ENCODE results near the gene FOSB.

FOSB gene

DNA sequence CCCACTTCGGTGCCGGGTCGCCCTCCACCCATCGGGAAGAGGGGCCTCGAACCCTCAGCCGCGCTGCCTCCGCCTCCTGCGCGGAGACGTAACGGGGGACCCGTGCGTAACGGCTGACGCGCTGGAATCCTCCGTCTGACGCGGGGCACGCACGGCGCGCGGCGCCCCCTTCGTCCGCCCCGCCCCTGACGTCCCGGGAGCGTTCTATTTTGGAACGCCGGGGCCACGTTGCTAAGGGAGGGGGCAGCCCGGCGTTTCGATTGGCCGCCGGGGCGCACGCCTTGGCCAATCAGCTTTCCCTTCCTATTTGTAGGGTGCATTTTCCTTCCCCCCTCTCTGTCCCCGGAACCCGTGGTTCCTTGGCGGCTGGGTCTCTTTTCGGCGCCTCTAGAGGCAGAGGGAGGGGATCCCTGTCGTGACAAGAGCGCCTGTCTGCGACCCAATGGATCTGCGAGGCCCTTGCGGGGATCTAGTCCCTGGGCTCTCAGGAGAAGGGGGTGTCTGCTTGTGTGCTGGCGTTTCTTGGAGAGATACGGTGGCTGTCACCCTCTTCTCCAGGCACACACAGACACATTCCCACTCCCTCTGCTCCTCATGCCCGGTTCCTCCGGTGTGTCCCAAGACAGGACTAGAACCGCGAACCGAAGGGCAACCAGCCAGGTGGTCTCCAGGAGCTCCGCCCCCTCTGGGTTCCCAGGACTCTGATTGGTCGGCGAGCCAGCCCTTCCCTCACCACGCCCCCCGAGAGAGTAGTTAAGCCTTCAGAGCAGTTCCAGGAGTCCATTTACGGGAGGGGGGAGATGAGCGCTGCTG is 1.5 kb downstream of the FOSB start:
- DNase-seq: peak; percentile 73 to 98 (median 91)

GRCh38 chr19:45469945-45470761 is 2.4 kb downstream of the FOSB start:
- peak in 4 of 6 experiments; percentile 40 to 66 (median 54) for DNase-seq

DNA sequence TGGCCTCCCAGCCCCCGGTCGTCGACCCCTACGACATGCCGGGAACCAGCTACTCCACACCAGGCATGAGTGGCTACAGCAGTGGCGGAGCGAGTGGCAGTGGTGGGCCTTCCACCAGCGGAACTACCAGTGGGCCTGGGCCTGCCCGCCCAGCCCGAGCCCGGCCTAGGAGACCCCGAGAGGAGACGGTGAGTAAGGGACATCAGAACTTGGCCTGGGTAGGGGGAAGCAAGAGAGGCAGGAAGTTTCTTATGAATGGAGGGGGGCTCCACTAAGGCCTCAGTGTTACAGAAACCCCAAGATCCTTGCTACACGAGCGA is 2.9 kb downstream of the FOSB start:
- peak in 2 of 6 experiments; percentile 47 to 51 for DNase-seq

DNA sequence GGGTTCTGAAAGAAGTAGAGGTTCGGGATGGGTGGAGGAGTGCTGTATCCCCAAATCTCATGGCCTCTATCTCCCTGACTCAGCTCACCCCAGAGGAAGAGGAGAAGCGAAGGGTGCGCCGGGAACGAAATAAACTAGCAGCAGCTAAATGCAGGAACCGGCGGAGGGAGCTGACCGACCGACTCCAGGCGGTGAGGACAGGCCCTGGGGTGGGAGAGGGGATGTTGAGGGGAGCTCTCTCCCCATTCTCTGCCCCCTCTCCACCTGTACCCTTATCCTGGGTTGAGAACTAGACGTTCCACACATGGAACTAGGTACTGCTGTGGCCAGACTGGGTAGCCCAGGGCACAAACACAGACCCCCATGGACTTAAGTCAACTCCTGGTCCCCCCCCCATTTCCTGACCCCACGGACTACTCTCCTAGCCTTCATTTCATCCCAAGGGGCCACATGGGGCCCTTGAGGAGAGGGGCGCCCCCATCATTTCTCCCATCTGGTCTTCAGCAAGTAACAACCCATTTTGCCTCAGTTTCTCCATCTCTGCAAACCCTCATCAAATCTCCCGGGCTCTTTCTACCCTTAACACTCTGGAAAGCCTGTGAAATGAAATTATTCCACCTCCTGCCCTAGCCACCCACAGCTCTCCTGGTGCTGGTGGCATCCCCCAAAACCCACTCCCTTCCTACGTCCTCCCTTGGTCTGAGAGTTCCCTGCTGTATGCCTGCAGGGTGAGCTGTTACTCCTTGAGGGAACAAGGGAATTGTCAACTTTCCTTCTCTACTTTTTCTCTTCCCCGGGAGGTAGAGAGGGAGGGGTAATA is 3.5 kb downstream of the FOSB start:
- peak in 3 of 6 experiments; percentile 16 to 44 (median 20) for DNase-seq

GRCh38 chr19:45471931-45472562 is 4.3 kb downstream of the FOSB start:
- peak in 3 of 6 experiments; percentile 43 to 51 (median 48) for DNase-seq

GRCh38 chr19:45472563-45473366 is 5.0 kb downstream of the FOSB start:
- DNase-seq: peak in 4 of 6 experiments; percentile 43 to 66 (median 64)

DNA sequence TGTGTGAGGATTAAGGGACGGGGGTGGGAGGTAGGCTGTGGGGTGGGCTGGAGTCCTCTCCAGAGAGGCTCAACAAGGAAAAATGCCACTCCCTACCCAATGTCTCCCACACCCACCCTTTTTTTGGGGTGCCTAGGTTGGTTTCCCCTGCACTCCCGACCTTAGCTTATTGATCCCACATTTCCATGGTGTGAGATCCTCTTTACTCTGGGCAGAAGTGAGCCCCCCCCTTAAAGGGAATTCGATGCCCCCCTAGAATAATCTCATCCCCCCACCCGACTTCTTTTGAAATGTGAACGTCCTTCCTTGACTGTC is 5.5 kb downstream of the FOSB start:
- peak in 1 of 6 experiments; percentile 67 for DNase-seq

DNA sequence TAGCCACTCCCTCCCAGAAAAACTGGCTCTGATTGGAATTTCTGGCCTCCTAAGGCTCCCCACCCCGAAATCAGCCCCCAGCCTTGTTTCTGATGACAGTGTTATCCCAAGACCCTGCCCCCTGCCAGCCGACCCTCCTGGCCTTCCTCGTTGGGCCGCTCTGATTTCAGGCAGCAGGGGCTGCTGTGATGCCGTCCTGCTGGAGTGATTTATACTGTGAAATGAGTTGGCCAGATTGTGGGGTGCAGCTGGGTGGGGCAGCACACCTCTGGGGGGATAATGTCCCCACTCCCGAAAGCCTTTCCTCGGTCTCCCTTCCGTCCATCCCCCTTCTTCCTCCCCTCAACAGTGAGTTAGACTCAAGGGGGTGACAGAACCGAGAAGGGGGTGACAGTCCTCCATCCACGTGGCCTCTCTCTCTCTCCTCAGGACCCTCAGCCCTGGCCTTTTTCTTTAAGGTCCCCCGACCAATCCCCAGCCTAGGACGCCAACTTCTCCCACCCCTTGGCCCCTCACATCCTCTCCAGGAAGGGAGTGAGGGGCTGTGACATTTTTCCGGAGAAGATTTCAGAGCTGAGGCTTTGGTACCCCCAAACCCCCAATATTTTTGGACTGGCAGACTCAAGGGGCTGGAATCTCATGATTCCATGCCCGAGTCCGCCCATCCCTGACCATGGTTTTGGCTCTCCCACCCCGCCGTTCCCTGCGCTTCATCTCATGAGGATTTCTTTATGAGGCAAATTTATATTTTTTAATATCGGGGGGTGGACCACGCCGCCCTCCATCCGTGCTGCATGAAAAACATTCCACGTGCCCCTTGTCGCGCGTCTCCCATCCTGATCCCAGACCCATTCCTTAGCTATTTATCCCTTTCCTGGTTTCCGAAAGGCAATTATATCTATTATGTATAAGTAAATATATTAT is 6.1 kb downstream of the FOSB start:
- DNase-seq: peak in 3 of 6 experiments; percentile 74 to 82 (median 82)

GRCh38 chr19:45474606-45475521 is 7.1 kb downstream of the FOSB start:
- peak in 3 of 6 experiments; percentile 73 to 82 (median 82) for DNase-seq

GRCh38 chr19:45475537-45476291 is 7.9 kb downstream of the FOSB start:
- DNase-seq: peak in 3 of 6 experiments; percentile 32 to 61 (median 47)

DNA sequence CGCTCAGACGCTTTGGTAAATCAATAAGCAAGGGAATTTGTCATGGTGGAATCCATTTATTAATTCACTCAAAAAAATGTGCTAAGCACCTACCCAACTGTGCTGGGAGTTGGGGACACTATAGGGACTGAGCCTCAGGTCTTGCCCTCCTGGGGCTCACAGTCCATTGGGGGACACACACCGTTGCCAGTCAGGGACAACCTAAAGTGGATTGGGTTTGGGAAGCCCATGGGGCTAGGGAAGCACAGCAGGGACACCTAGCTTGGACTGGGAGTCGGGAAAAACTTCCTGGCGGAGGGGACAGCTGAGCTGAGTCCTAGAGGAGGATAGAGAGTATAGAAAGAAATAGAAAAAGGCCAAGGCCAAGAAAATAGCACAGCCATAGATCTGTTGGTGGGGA is 8.5 kb downstream of the FOSB start:
- peak in 3 of 6 experiments; percentile 25 to 36 (median 33) for DNase-seq

DNA sequence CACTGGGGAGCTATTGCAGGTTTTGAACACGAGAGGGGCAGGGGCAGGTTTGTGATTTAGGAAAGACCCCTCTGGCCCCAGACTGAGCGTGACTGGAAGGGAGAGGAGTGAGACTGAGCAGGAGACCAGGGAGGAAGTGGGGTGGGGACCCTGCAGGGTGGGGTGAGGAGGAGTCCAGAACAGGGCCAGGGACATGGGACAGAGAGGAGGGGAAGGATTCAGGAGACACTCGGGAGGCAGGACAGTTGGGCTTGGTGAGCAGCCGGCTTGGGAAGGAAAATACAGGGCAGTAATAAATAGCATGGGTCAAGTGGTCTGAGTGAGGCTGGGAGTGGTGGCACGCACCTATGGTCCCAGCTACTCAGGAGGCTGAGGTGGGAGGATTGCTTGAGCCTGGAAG is 9.4 kb downstream of the FOSB start:
- peak in 2 of 6 experiments; percentile 19 to 22 for DNase-seq

GRCh38 chr19:45477713-45478453 is 10.1 kb downstream of the FOSB start:
- DNase-seq: peak in 3 of 6 experiments; percentile 22 to 44 (median 33)

DNA sequence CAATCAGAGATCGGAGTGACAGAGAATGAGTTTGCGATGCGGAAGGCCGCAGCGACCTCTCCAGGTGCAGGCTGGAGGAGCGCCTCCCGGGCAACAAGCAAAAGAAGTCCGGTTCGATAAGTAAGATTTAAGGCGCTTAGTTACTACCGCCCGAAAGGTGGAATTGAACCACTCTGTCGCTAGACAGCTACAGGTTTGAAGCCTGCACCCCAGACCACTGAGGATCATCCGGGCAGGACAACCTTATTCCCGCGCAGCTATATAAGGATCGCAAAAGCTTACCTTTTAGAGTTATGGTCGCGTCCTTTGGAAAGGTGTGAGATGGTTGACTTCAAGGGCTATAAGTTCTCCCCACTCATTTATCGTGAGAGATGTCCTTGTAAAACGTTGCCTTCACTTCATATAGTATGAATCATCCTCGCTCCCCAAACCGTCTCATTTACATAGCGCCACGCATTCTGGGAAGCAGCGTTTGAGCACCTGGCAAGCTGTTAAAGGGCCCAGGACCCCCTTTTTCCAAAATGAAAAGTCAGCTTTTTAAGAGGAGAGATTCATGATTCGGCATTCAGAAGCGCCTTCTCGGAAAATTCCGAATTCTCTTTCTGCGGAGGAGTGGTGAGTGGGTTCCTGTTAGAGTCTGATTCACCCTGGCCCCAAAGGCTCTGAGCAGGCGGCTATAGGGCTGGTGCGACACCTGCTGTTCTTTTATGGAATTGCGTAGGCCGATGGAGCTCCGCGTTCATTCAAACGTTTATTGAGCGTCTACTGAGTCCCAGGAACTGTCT is 10.8 kb downstream of the FOSB start:
- peak; percentile 77 to 99 (median 90) for DNase-seq

DNA sequence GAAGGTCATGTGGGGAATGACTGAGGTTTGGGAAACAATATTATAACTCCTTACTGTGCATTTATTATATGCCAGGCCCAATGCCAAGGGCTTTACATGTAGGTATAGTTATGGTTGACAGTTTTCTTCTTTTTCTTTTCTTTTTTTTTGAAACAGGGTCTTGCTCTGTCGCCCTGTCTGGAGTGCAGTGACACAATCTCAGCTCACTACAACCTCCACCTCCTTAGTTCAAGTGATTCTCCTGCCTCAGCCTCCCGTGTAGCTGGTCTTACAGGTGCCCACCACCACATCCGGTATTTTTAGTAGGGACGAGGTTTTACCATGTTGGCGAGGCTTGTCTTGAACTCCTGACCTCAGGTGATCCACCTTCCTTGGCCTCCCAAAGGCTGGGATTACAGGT is 15.2 kb downstream of the FOSB start:
- DNase-seq: no peak

- no peak for DNase-seq
Measured at GRCh38 chr19:45484273-45484945, 16.6 kb downstream of the FOSB start.
